WI38 (cell line): ENCODE measurements around the gene CAMSAP1.

Experiments used
- H3K4me3 ChIP-seq: 2 replicates; pipeline ENCODE4 v1.5.1; 2011; ENCODE audit warnings: low read depth, mild to moderate bottlenecking, control low read depth, low read length
- TF ChIP-seq, protein P1 (sequence below): IDR thresholded peaks from 2 replicates; pipeline ENCODE4 v1.5.1; 2012; ENCODE audit warnings: low read depth, mild to moderate bottlenecking, control low read depth, low read length

CAMSAP1 gene

DNA sequence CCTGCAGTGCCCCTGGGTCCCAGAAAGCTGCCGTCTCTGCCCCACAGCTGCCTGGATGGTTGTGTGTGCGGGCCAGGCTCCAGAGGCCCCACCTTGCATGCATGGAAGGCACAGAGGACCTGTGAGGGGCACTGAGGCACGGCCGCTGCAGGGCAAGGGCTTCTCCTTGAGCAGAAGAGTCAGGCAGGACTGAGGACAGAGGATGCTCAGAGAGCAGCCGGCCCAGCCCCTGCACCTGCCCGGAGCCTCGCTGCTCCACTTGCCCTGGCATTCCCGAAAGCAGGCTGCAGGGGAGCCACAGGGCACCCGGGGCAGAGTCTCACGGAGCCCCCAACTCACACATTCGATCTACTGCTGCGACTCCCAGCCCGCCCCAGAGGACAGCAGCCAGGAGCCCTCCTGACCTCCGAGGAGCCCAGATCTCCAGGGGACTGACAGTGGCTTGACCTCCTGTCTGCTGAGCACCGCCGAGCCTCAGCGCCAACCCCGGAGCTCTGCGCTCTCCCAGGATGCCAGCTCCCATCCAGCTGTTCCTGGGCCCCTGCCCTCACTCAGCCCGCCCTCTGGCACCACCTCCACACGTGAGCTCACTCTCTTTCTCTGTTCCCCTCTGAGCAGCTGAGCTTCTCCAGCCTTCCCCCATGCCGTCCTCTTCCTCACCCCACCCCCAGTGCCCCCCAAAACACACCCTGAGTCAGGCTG, 110.4 kb downstream of the CAMSAP1 start:
- H3K4me3 ChIP-seq: no peak overlapping the region
- TF ChIP-seq, protein P1, sequence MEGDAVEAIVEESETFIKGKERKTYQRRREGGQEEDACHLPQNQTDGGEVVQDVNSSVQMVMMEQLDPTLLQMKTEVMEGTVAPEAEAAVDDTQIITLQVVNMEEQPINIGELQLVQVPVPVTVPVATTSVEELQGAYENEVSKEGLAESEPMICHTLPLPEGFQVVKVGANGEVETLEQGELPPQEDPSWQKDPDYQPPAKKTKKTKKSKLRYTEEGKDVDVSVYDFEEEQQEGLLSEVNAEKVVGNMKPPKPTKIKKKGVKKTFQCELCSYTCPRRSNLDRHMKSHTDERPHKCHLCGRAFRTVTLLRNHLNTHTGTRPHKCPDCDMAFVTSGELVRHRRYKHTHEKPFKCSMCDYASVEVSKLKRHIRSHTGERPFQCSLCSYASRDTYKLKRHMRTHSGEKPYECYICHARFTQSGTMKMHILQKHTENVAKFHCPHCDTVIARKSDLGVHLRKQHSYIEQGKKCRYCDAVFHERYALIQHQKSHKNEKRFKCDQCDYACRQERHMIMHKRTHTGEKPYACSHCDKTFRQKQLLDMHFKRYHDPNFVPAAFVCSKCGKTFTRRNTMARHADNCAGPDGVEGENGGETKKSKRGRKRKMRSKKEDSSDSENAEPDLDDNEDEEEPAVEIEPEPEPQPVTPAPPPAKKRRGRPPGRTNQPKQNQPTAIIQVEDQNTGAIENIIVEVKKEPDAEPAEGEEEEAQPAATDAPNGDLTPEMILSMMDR: no peak

DNA sequence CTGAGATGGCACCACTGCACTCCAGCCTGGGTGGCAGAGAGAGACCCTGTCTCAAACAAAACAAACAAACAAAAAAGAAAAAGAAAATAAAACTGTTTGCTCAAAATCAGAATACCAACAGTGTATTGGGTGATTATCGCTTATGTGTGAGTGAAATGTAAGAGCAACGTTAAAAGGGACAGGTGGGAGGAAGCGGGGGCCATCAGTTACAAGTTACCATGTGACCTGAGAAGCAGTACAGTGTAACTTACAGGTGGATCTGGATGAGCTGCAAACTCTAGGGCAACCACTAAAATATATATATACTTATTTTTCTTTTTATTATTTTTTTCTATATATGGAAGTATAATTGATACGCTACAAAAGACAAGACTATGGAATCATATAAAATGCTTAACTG, 112.0 kb downstream of the CAMSAP1 start:
- no peak overlapping the region for H3K4me3 ChIP-seq
- TF ChIP-seq, protein P1: no peak

DNA sequence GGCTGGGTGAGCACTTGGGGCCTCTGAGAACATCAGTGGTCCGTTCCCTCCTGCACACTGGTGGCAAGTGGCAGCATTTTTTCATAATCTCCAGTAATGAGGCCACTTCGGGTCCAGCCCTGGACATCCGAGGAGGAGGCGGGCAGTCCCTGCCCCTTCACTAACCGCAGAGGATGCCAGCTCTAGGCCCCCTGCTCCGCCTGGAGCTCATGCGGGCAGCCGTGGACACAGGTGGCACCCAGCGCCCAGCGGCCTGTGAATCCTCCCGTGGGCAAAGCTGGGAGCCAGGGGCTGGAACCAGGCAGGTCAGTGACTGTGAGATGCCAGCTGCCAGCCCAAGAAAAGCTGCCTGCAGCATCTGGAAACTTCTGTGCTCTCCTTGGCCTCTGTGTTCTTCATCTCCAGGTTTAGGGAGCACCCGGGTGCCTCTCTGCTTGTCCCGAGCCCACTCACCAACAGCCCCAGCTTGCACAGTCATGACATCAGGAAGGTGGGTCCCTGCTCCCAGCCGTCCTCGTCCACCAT, 112.9 kb downstream of the CAMSAP1 start:
- H3K4me3 ChIP-seq: no peak overlapping the region
- TF ChIP-seq, protein P1: no peak

DNA sequence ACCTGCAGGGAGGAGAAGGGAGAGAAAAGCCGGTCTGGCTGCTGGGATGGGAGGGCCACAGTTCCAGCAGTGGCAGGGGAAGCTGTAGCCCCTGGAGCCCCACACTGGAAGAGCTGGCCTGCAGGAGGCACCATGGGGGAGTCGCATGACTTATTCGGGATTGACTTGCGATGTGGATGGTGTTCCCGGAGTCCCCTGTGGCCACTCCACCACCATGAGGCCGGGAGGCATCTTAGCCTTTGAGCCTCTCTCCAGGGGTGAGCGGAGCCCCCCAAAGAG, 113.3 kb downstream of the CAMSAP1 start:
- no peak overlapping the region for H3K4me3 ChIP-seq
- TF ChIP-seq, protein P1: no peak

DNA sequence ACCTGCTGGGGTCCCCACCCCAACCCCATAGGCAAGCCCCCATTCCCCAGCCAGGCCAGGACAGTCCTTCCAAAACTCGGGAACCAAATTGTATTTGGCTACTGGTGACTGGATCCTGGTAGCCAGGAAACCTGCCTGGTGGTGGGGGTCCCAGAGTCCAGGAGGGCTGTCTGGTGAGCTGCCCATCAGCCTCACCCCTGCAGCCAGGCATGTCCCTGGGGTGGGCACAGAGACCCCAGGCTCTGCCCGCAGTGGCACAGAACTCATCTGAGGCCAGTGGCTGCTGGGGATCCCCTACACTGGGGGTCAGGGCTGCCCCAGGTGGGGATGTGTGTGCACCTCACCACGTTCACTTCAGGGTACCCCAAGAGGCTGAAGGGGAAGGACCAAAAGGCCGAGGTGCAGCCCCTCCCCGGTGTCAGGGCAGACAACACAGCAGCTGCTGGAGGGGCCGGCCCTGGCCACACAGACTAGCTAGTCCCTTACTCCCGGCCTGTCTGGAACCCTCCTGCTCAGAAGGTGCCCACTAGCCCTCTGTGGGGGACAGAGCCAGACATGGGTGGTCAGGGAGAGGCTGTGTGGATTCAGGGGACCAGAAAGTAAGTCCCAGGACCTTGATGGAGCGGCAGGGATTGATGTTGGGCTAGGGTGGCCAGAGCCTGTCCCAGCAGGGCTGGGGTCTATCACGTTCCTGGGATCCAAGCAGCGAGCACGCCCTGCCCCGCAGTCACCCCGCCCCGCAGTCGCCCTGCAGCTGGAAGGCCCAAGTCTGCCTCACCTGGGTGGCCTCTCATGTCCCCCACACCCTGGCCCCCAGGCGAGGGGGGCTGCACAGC, 113.9 kb downstream of the CAMSAP1 start:
- TF ChIP-seq, protein P1: no peak

DNA sequence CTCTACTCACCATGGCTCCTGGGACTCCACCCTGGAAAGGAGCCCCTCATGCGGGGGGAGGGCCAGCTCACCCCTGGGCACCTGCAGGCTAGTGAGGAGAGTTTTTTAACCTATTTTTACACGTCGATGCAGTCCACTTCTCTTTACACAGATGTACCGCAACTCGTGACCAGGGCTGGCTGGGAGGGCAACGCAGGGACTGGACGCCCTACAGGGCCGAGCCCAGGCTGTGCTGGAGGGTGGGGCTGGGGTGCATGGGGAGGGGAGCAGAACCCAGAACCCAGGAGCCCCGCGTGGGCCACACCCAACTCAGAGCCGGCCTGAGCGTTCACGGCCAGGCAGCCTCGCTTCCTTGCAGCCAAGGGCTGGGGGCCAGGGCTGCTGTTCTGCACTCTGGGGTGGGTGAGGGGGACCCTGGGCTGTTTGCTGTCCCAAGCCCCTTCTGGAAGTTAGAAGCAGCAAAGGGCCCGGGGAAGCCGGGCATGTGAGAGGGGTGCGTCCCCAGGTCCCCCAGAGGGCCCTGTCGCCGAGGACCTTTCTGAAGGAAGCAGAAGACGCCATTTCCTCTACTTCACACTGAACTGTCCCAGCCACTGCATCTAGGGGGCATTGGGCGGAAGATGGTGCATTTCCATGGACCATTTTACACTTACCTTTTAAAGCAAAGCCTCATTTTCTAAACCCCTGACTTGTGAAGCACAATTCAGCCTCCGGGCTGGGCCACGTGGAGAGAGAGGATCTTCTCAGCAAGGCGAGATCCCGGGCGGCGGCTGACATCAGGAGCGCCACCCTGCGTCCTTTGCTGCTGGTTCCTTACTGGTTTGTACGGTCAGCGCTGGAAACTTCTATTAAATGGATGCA, 114.8 kb downstream of the CAMSAP1 start:
- H3K4me3 ChIP-seq: no peak overlapping the region
- TF ChIP-seq, protein P1: no peak

More for the DNA sequence above, 113.9 kb downstream of the CAMSAP1 start:
- H3K4me3 ChIP-seq: no peak overlapping the region
